SK-N-SH treated with all-trans-retinoic acid at 6 μM for 48 hours (cell line): ENCODE data around the gene SREBF2.
"Not testable (repeated sequence)": the region's sequence is repeated elsewhere in the genome, so short reads cannot be mapped to it uniquely, and the experiment has no call there.

Source experiments
- ARNTL ChIP-seq: fragments of 450-650 bp; formaldehyde crosslinking; IDR thresholded peaks from 2 replicates; pipeline ENCODE4 v1.5.0; 2020; ENCODE audit warnings: low read depth, mild to moderate bottlenecking, moderate library complexity, borderline replicate concordance
- BACH2 ChIP-seq: fragments of 250-450 bp; sonication (Bioruptor Pico); IDR thresholded peaks from 2 replicates; pipeline ENCODE4 v1.9.0; 2021; ENCODE audit warnings: mild to moderate bottlenecking, borderline replicate concordance
- CREB5 ChIP-seq: fragments of 250-450 bp; sonication (Bioruptor Pico); IDR thresholded peaks from 2 replicates; pipeline ENCODE4 v1.5.1; 2020; ENCODE audit warnings: low read depth, mild to moderate bottlenecking, moderate library complexity
- ESRRG ChIP-seq: fragments of 250-450 bp; sonication (Bioruptor Pico); IDR thresholded peaks from 2 replicates; pipeline ENCODE4 v1.6.1; 2021; ENCODE audit warnings: mild to moderate bottlenecking
- GLIS3 ChIP-seq: fragments of 250-450 bp; sonication (Bioruptor Pico); IDR thresholded peaks from 2 replicates; pipeline ENCODE4 v1.5.0; 2020; ENCODE audit warnings: mild to moderate bottlenecking, moderate library complexity
- ISL1 ChIP-seq: fragments of 250-450 bp; sonication (Bioruptor Pico); IDR thresholded peaks from 2 replicates; pipeline ENCODE4 v2.1.2; 2022; ENCODE audit warnings: mild to moderate bottlenecking, moderate library complexity
- PATZ1 ChIP-seq: fragments of 250-450 bp; sonication (Bioruptor Pico); IDR thresholded peaks from 2 replicates; pipeline ENCODE4 v1.8.0; 2020; ENCODE audit warnings: mild to moderate bottlenecking, moderate library complexity, borderline replicate concordance
- SNAI2 ChIP-seq: fragments of 250-450 bp; sonication (Bioruptor Pico); IDR thresholded peaks from 2 replicates; pipeline ENCODE4 v1.5.0; 2020; ENCODE audit warnings: mild to moderate bottlenecking, moderate library complexity
- ZFP3 ChIP-seq: fragments of 250-450 bp; sonication (Bioruptor Pico); IDR thresholded peaks from 2 replicates; pipeline ENCODE4 v1.5.0; 2020; ENCODE audit warnings: mild to moderate bottlenecking, moderate library complexity
- ZNF565 ChIP-seq: fragments of 450-650 bp; formaldehyde crosslinking; conservative IDR thresholded peaks from 2 replicates; pipeline ENCODE4 v1.5.0; 2020; ENCODE audit warnings: low read depth, mild to moderate bottlenecking, moderate library complexity
- ZNF70 ChIP-seq: fragments of 450-650 bp; formaldehyde crosslinking; IDR thresholded peaks from 2 replicates; pipeline ENCODE4 v1.5.0; 2020; ENCODE audit warnings: mild to moderate bottlenecking, moderate library complexity

- TF ChIP-seq ZNF565 (CRISPR knock-in tag); ZFP3; PATZ1 (CRISPR knock-in tag); CREB5 (CRISPR knock-in tag); ESRRG (CRISPR knock-in tag); ZNF70; SNAI2 (CRISPR knock-in tag); GLIS3; ARNTL (CRISPR knock-in tag); BACH2 (CRISPR knock-in tag); ISL1: not testable (repeated sequence)
Observed at GRCh38 chr22:41835462-41835861, 2.6 kb downstream of the SREBF2 start.
